DOHH2 (cell line): ENCODE measurements around the gene KRTAP23-1.

Source experiments
- H3F3A ChIP-seq: fragments of 200-600 bp; sonication (generic), shearing (Covaris generic); 2 replicates; pipeline ENCODE4 v1.6.0; 2016; ENCODE audit warnings: antibody characterized with exemption, mild to moderate bottlenecking; ENCODE audit not compliant: control insufficient read depth, insufficient read depth
- H3K27ac ChIP-seq: fragments of 200-600 bp; sonication (generic); 2 replicates; pipeline ENCODE4 v1.5.1; 2014; ENCODE audit warnings: low read depth, mild to moderate bottlenecking, low read length, moderate library complexity
- H3K27me3 ChIP-seq: fragments of 200-600 bp; sonication (generic); 2 replicates; pipeline ENCODE4 v1.6.1; 2014; ENCODE audit warnings: mild to moderate bottlenecking, low read length, mixed read lengths; ENCODE audit not compliant: control insufficient read depth
- H3K36me3 ChIP-seq: fragments of 200-600 bp; sonication (generic); 2 replicates; pipeline ENCODE4 v1.6.1; 2014; ENCODE audit warnings: mild to moderate bottlenecking, low read length, moderate library complexity, mixed read lengths; ENCODE audit not compliant: control insufficient read depth
- H3K4me1 ChIP-seq: fragments of 200-600 bp; sonication (generic); 2 replicates; pipeline ENCODE4 v1.6.1; 2014; ENCODE audit warnings: mild to moderate bottlenecking, low read length, mixed read lengths; ENCODE audit not compliant: control insufficient read depth
- H3K4me2 ChIP-seq: fragments of 200-600 bp; sonication (generic); 2 replicates; pipeline ENCODE4 v1.6.0; 2014; ENCODE audit warnings: mild to moderate bottlenecking, low read length, moderate library complexity
- H3K4me3 ChIP-seq: fragments of 200-600 bp; sonication (generic); 2 replicates; pipeline ENCODE4 v1.5.1; 2014; ENCODE audit warnings: mild to moderate bottlenecking, low read length, mixed read lengths
- H3K79me2 ChIP-seq: fragments of 200-600 bp; sonication (generic); 2 replicates; pipeline ENCODE4 v1.6.1; 2014; ENCODE audit warnings: mild to moderate bottlenecking, low read length, mixed read lengths; ENCODE audit not compliant: control insufficient read depth
- H3K9me2 ChIP-seq: fragments of 200-600 bp; sonication (generic); replicated peaks from 2 replicates; pipeline ENCODE4 v1.6.1; 2014; ENCODE audit warnings: mild to moderate bottlenecking, low read length, mixed read lengths; ENCODE audit not compliant: control insufficient read depth
- H3K9me3 ChIP-seq: fragments of 200-600 bp; sonication (generic); 2 replicates; pipeline ENCODE4 v1.6.1; 2014; ENCODE audit warnings: antibody characterized with exemption, low read length, mixed read lengths; ENCODE audit not compliant: control insufficient read depth, insufficient read depth
- H4K20me1 ChIP-seq: fragments of 200-600 bp; sonication (generic); 2 replicates; pipeline ENCODE4 v1.6.0; 2014; ENCODE audit warnings: low read depth, mild to moderate bottlenecking, antibody characterized with exemption, low read length, moderate library complexity; ENCODE audit not compliant: control insufficient read depth, insufficient read depth
- EZH2phosphoT487 ChIP-seq: fragments of 200-600 bp; sonication (generic); IDR thresholded peaks from 2 replicates; pipeline ENCODE4 v1.6.1; 2017; ENCODE audit warnings: borderline replicate concordance, mild to moderate bottlenecking, antibody characterized with exemption, low read length, moderate library complexity, mixed read lengths
- TF ChIP-seq, protein P1 (sequence below): fragments of 200-600 bp; sonication (generic); IDR thresholded peaks from one replicate; pipeline ENCODE4 v1.5.1; 2014; ENCODE audit warnings: antibody characterized with exemption, mild to moderate bottlenecking, low read depth, low read length; ENCODE audit not compliant: poor library complexity, severe bottlenecking

Gene KRTAP23-1, protein sequence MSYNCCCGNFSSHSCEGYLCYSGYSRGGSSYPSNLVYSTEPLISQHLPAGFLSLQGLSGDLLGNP

GRCh38 chr21:30348506-30348905, at the start of gene KRTAP23-1:
Gene KRTAP23-1 (minus strand): TSS chr21:30348606. CDS start chr21:30348606, 0 bp downstream.
- no peaks in the 10 kb centered on the region for H3K27me3 ChIP-seq
- TF ChIP-seq EZH2phosphoT487, result no peak
- TF ChIP-seq, protein P1, sequence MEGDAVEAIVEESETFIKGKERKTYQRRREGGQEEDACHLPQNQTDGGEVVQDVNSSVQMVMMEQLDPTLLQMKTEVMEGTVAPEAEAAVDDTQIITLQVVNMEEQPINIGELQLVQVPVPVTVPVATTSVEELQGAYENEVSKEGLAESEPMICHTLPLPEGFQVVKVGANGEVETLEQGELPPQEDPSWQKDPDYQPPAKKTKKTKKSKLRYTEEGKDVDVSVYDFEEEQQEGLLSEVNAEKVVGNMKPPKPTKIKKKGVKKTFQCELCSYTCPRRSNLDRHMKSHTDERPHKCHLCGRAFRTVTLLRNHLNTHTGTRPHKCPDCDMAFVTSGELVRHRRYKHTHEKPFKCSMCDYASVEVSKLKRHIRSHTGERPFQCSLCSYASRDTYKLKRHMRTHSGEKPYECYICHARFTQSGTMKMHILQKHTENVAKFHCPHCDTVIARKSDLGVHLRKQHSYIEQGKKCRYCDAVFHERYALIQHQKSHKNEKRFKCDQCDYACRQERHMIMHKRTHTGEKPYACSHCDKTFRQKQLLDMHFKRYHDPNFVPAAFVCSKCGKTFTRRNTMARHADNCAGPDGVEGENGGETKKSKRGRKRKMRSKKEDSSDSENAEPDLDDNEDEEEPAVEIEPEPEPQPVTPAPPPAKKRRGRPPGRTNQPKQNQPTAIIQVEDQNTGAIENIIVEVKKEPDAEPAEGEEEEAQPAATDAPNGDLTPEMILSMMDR, result no peak
- no peaks in the 10 kb centered on the region for H3F3A ChIP-seq
- no peak within 1 kb of the TSS for H3K27ac ChIP-seq
- no peaks in the 10 kb centered on the region for H3K79me2 ChIP-seq
- H3K4me1 ChIP-seq, result no peaks in the 10 kb centered on the region
- H3K4me3 ChIP-seq, result no peak within 1 kb of the TSS
- H3K9me3 ChIP-seq, result no peaks in the 10 kb centered on the region
- H3K36me3 ChIP-seq, result no peaks in the 10 kb centered on the region
- H3K9me2 ChIP-seq, result no peaks in the 10 kb centered on the region
- no peaks in the 10 kb centered on the region for H4K20me1 ChIP-seq
- no peak within 1 kb of the TSS for H3K4me2 ChIP-seq

DNA sequence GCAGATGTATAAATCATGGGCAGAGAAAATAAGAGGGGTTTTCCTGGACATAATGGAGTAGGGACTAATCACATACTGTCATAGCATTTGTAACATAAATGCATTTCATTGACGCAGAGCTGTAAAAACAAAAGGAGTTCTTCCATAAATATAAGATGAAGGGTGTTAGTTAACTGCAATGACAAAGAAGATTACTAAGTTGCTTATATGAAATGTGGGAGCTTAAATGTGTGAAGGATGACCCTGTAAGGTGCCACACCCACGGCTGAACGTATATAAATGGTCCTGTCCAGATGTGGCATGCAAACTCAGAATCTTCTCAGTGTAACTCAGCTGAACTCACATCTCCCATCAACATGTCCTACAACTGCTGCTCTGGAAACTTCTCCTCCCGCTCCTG, 47.3 kb upstream of the KRTAP23-1 start, which contains the start of gene KRTAP13-1:
TSS of gene KRTAP13-1 (plus strand) at position 301 of the 400 bp plus-strand sequence. CDS start at position 357, 56 bp downstream.
- H3K36me3 ChIP-seq, result no peaks in the 10 kb centered on the region
- H4K20me1 ChIP-seq, result no peaks in the 10 kb centered on the region
- H3K27ac ChIP-seq, result no peak within 1 kb of the TSS
- no peaks in the 10 kb centered on the region for H3K9me3 ChIP-seq
- TF ChIP-seq, protein P1, result no peak
- TF ChIP-seq EZH2phosphoT487, result no peak
- no peaks in the 10 kb centered on the region for H3K9me2 ChIP-seq
- H3K27me3 ChIP-seq, result no peaks in the 10 kb centered on the region
- no peaks in the 10 kb centered on the region for H3K79me2 ChIP-seq
- no peaks in the 10 kb centered on the region for H3F3A ChIP-seq
- H3K4me3 ChIP-seq, result no peak within 1 kb of the TSS
- H3K4me2 ChIP-seq, result no peak within 1 kb of the TSS
- H3K4me1 ChIP-seq, result no peaks in the 10 kb centered on the region

DNA sequence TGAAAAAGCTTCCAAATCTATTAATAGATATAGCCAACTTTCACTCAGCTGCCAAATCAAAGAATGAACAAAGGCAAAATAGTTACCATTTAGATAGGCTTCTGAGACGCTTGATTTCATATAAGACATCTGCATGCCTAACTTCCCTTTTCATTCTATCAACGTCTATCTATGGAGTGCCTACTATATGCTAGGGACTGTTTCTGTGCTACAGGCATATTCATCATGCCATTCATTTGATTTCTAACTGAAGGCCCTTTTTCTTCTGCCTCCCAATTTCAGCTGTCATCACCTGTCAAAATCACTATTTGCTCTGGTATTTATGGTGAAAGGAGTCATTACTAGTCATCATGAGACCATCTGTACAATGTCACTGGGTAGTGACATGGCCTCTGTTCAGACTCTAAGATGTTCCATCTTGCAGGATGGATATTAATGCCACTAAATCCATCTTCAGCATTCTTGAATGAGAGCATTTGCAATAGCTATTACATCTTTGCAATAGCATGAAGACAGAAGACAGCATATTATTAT, 43.2 kb upstream of the KRTAP23-1 start:
- H3K27ac ChIP-seq, result no peak overlapping the region
- H3K9me2 ChIP-seq, result no peaks in the 10 kb centered on the region
- no peaks in the 10 kb centered on the region for H3F3A ChIP-seq
- no peaks in the 10 kb centered on the region for H3K36me3 ChIP-seq
- no peaks in the 10 kb centered on the region for H3K79me2 ChIP-seq
- H3K4me3 ChIP-seq, result no peak overlapping the region
- H3K4me2 ChIP-seq, result no peak overlapping the region
- H3K9me3 ChIP-seq, result no peaks in the 10 kb centered on the region
- H3K27me3 ChIP-seq, result no peaks in the 10 kb centered on the region
- TF ChIP-seq EZH2phosphoT487, result no peak
- TF ChIP-seq, protein P1, result no peak
- H3K4me1 ChIP-seq, result no peaks in the 10 kb centered on the region
- no peaks in the 10 kb centered on the region for H4K20me1 ChIP-seq
